HG02885 (cell line): ENCODE results near the gene PPEF2.
A peak's percentile ranks its signal among the peaks of the same experiment; 100 is the strongest.

ENCODE experiments used
- ATAC-seq: cut with Tn5 transposase; IDR thresholded peaks from one replicate; pipeline ENCODE4 v1.9.1; 2021; ENCODE audit warnings: mild to moderate bottlenecking; ENCODE audit not compliant: unreplicated experiment, poor library complexity

The PPEF2 gene

DNA sequence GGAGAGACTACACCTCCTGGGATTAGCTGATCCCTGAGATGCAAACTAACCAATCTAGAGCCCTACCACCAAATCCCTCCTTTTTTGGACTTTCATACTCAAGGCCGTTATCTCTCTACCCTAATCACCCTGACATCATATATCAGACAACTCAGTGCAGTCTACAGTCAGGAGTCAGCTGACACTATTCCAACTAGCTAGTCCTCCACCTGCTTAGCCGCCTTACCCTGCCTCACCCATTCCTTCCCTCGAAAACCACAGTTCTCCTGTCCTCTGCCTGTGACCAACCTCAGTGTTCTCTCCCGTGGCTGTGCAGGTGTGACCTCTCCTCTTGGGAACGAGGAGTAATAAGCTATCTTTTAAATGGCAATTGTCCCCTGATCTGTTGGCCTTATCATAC is 1.8 kb upstream of the PPEF2 start:
- ATAC-seq: no peak

DNA sequence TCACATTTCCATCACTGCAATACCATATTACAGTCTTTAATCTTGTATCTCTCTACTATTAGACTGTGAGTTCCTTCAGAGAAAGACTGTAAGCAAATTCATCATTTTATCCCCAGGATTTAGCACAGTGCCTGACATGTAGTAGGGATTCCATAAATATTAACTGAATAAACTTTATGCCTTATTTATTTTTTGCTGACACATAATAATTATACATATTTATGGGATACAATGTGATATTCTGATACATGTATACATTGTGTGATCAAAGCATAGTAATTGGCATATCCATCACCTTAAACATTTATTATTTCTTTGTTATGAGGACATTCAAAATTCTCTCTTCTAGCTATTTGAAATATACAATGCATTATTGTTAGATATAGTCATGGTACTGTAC is 3.7 kb downstream of the PPEF2 start:
- ATAC-seq: no peak

DNA sequence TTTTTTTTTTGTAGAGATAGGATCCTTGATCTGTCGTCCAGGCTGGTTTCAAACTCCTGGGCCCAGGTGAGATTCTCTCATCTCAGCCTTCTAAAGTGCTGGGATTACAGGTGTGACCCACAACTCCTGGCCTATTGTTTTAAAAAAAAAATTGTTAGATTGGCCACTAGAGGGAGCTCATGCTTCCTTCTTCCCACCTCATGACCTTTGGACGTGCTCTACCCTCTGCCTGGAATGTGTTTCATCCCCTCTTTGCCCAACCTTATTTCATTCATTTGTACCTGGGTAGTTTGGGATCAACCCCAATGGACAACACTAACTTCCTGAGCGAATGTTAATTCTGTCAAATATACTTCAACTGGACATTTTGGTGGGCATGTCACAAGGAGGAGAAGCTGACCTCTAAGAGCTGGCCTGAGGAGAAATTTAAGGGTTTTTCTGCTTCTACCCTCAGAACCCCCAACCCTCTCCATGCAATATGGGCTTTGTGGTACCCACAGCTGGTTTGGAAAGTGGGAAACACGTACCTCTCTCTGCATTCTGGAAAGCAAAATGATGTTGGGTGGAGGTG is 6.4 kb downstream of the PPEF2 start:
- ATAC-seq: peak; percentile 80

DNA sequence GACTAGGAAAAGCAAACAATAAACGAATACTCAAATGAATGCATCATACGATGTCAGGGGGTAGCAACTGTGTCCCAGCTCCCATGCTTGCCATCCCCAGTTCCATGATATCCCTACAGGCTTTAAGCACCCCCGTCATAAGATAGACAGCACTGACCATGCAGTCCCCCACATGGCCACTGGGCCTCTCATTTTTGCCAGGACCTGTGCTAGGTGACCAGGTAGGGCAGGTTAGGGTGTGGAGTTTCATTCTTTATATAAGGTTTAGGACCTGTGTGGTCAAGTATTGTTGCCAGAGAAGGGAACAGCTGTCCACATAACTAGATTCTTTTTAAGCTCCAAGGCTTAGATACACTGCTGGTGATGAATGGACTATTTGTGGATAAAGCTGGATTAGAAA is 9.7 kb downstream of the PPEF2 start:
- ATAC-seq: no peak

DNA sequence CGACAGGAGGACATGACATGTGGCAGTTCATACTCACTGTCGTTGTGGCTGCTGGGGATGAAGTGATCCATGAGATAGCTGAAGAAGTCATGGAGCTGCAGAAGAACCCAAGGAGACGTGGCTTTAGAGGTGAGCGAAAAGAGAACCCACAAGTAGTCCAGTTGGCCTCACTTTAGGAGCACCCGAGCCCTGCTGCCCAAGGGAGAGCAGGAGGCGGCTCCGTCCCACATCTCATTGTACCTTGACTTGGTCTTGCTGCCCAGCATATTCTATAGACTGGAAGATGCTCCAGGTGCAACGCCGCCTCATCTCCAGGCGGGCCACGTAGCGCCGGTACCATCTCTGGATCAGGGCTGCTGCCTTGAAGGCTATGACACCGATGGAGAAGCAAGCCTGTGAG is 10.6 kb downstream of the PPEF2 start:
- no peak for ATAC-seq

DNA sequence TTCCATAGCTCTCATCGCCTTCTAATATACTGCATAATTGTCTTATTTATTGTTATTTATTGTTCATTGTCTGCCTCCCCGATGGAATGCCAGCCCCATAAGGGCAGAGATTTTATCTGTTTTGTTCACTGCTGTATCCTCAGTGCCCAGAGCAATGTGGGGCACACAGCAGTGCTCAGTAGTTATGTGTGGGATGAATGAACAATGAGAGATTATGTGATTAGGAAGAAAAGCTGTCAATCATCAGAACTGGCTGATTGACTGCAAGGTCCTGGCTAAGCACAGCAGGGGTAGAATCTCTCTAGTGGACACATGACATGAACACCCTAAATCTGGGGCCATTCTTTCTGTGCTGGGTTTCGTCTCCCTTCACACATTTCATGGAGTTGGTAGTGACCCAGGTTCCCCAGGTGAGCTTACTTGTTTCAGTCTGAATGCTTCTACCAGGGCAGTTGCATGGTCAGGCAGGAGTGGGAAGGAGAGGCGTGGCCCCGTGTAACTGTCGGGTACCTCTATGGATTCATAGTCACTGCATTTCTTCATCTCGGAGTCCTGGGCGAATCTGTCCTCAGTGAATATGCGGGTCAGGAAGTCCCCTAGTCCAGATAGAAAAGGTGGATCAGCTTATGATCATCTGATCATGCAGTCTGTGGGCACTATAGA is 12.6 kb downstream of the PPEF2 start:
- ATAC-seq: no peak

DNA sequence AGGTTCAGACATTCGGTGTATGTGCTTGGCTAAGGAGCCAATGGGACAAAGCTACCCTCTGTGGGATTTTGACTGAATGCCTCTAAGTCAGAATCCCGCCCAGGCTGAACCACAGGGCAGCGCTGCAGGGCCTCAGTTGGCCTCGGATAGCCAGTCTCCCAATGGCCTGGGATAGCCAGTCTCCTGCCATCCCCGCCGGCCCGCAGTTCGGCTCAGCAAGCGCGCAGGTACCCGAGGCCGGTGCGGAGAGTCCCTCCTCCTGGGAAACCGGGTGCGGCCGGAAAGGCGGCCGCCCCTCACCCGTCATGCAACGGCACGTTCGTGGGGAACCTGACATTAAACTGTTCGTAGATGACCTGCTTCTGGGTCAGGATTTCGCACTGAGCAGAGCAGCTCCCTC is 16.1 kb downstream of the PPEF2 start:
- ATAC-seq: no peak

DNA sequence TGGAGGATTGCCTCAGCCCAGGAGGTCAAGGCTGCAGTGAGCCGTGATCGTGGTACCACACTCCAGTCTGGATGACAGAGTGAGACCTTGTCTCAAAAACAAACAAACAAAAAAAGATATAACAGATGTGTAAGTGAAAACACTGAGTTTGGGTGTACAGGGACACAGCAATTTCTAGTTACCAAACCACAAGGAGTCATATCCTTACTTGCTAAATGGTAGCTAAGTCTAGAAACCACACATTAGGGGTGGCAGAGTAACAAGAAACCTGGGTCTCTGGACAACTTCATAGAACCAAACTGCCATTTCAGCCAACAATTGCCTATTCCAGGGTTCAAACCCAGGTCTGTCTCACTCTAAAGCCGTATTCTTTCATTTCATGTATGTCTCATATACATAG is 20.8 kb downstream of the PPEF2 start:
- no peak for ATAC-seq

DNA sequence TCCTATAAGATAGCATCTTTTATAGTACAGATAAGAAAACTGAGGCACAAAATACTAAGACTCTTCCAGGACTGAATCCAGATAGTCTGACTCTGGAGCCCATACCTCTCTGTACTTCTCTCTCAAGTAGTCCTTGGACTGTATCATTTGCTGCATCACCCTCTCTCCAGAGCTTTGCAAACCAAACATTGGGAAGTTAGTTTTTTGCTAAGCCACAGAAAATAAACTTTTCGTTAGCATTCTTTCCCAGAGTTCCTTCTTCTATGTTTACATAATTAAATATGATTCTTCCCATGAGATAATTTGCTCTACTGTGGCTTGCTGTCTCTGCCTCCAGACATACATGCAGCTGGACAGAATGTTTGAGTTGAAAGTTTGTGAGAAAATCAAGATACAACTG is 22.0 kb downstream of the PPEF2 start:
- ATAC-seq: no peak

DNA sequence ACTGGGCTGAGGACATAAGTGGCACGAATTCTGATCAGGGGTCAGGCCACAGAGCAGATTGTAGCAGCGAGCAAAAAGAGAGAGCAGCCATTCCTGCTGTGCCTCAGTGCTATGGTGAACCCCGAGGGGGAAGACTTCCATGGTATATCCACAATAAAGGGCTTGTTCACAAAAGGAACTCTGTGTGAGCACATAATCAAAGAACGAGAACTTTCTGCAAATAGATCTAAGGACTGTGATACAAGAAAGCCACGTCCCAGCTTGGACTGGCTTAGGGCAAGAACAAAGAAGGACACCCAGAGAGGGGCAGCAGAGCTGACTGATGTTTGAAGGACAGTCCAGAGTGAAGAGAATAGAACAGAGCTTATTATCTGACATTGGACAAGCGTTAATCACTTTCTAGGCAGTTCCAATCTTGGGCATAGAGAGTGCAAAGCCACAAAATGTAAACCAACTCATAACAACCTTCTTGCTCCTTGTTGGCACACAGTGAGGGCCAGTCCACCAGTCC is 24.0 kb downstream of the PPEF2 start:
- ATAC-seq: no peak

DNA sequence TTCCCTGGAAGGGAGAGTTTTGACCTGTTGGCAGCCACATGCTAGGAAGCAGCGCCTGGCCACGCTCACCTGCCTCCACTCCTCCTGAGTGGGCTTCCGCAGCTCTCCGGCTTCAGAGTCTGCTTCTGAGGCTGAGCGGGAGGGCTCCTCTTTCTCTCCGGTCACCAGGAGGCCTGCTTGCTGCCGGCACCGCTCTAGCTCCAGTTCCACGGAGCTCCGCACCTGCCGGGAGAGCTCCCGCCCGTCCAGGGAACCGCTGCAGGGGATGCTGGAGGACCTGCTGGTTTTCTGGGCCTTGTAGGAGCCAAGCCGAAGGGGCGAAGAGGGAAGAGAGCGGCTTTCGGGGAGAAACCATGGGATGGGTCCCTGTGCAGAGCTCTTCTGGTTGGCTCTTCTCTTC is 26.0 kb downstream of the PPEF2 start:
- ATAC-seq: no peak

DNA sequence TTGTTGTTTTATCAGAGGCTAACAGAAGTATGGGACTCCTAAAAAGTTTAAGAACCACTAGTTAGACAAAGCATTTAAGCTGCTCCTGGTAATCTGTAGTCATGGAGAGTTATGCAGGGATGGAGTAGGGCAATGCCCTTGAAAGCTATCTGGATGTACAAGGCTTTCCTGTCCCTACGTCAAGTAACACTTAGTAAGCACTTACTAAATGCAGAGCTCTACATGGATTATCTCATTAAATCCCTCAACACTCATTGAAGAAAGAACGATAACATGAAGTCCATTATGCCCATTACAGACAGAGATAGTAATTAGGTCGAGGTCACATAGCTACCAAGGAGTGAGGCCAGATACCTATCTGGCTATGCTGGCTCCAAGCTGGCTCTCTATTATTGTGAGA is 33.2 kb downstream of the PPEF2 start:
- no peak for ATAC-seq

DNA sequence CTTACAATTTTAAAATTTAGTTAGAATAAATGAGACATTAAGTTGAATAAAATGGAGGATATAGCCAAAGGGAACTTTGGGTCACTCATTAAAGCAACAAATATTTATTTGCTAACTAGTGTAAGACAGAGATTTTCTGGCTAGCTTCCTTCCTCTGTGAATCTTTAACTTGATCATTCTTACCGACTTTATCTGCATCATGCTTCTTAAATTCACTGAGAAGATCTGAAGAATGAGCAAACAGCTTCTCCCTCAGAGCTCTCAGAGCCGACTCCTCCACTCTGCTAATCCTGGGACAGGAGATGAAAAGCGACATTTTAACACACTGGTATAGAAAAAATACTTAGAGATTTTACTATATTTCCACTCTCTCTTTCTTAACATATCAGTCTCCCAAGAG is 35.1 kb downstream of the PPEF2 start:
- no peak for ATAC-seq

DNA sequence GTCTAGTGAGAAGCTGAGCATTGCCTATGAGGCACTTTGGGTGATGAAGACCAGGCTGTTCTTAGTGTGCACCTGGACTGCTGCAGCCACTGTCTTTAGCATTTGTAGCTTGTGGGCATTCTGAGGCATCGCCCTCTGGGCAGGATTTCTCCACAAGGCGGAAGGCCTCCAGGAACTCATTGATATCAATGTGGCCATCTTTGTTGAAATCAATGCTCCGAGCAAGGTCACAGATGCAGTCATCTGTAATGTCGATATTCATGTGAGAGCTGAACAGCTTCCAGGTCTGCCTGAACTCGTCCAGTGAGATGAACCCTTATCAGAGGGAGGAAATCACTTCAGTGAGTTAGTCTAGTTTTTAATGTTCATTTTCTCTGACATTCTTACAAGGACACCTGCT is 41.6 kb downstream of the PPEF2 start:
- no peak for ATAC-seq

DNA sequence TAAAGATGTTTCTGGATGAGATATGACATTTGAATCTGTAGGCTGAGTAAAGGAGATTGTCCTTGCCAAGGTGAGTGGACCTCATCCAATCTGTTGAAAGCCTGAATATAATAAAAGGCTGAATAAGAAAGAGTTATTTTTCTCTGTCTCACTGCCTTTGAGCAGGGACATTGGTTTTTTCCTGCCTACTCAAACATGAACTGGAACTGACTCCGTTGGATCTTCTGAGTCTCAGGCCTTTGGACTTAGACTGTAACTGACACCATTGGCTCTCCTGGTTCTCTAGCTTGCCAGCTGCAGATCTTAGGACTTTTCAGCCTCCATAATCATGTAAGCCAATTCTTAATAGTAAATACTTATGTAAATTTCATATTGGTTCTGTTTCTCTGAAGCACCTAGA is 43.5 kb downstream of the PPEF2 start:
- ATAC-seq: no peak

DNA sequence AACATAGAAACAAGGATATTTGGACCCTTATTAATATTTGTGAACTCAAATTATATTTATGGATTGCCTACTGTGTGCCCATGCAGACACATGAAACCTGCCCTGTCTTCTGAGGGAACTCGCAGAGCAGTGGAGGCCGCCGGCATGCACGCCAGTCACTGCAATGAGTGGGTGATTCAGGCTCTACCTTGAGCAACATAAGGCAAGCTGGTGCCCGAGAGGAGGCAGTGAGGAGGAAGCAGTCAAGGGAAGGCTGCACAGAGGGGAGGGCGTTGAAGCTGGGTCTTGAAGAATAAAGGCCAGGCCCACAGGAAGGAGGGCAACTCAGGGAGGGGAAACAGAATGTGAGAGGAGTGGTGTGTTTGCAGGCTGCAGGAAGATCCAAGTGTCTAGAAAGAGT is 52.8 kb downstream of the PPEF2 start:
- no peak for ATAC-seq

DNA sequence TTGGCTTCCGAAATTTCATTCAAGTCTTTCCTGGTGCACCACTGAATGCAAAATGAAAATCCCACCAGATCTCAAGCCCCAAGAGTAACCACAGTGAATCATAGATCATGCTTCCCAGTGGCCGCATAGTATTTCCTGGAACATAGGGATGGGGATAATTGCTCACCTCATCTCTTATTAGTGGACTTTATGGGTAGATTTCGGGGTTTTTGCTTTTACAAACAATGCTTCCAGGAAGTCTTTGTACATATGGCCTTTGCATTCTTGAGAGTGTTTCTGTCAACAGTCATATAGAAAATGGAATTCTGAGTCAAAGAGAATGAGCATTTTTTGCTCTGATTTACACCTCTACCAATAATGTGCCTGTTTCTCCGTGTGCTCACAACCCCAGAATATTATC is 53.4 kb downstream of the PPEF2 start:
- ATAC-seq: peak; percentile 42

DNA sequence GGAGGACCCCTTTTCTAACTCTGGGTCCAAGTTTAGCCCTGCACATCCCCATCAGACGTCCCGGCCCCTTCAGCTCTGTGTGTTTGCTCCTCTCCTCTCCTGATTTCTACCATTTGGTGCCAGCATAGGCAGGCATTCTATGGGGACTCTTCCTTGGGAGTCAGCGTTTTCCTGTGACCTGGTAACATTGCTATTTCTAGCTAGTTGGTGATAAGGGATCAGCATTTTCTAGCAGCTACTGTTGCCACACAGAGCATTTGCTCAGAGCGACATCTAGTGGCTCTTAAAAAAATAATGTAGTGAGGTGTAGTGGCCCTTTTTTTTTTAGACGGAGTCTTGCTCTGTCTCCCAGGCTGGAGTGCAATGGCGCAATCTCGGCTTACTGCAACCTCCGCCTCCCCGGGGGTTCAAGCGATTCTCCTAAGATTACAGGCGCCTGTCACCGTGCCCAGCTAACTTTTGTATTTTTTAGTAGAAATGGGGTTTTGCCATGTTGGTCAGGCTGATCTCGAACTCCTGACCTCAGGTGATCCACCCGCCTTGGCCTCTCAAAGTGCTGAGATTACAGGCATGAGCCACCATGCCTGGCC is 54.0 kb downstream of the PPEF2 start:
- ATAC-seq: peak; percentile 80

DNA sequence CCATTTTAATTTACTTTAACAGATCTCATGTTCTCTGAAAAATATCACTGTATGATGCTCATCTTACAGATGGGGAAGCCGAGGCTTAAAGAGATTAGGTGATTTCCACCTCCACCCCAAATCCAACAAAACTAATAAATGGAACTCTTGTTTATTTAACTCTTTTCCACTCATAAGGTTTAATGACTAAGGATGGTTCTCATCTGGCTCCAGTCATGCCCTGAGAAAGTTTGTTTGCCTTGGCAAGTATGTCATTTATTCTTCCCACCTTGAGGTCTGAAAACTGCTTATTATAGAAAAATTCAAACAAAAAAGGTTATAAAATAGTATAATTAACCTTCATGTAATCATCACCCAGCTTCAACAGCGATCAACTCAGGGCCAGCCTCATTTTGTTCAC is 56.3 kb downstream of the PPEF2 start:
- no peak for ATAC-seq

DNA sequence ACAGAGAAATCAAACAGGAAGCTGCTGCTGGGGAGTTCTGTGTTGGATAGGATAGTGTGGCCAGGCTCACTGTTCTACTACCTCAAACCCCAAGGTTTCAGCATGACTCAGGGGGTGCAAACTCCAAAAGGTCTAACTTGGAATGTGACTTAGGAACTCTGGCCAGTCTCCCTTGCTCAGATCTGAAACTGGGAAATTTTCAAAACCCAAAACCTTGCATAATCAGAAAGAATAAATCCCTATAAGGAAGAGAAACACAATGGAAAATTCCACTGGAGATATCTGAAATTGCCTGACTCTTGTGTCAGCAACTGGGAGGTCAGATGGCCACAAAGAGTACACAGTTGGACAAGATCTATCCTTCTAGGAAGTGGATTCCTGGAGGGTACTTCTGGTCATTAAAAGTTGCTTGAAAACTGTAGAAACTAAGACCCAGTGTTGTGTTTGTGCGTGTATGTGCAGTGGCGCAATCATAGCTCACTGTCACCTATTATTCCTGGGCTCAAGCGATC is 58.0 kb downstream of the PPEF2 start:
- ATAC-seq: no peak

DNA sequence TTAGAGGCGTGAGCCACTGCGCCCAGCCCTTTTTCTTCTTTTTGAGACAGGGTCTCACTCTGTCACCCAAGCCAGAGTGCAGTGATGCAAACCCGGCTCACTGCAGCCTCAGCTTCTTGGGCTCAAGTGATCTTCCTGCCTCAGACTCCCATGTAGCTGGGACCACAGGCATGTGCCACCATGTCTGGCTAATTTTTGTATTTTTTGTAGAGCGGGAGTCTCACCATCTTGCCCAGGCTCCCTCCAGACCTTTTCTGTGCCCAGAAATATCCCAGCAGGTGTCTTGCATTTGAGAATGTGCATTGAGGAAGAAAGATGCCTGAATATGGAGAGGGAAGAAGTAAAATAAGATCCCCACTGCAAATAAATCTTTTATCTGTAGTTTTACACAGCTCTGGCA is 58.7 kb downstream of the PPEF2 start:
- ATAC-seq: no peak
